Right kidney (tissue), 1 donor: ENCODE data around the gene EVA1C.
A peak's percentile ranks its signal among the peaks of the same experiment; 100 is the strongest.
"Not testable (repeated sequence)": the region's sequence is repeated elsewhere in the genome, so short reads cannot be mapped to it uniquely, and the experiment has no call there.

Experiments used
- DNase-seq: peaks from one replicate; pipeline ENCODE4 v3.0.0-alpha.2; 2016

The EVA1C gene

DNA sequence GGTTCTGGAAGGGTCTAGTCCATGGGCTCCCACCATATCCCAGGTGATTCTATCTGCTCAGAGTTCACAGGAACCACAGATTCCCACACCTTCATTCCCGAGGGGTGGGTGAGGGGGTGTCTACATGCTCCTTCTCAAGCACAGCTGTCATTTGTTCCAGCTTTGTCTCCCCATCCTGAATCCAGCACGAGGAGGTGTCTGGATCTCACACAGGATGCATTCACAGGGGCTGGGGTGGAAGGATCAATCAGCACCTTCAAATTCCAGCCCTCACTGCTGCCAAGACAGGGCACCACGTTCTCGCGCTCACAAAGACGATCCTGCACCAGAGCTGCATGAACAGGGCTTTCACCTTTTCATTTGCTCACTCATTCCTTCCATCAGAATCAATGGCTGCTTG lies 120.1 kb downstream of the EVA1C start:
- DNase-seq, result no peak

DNA sequence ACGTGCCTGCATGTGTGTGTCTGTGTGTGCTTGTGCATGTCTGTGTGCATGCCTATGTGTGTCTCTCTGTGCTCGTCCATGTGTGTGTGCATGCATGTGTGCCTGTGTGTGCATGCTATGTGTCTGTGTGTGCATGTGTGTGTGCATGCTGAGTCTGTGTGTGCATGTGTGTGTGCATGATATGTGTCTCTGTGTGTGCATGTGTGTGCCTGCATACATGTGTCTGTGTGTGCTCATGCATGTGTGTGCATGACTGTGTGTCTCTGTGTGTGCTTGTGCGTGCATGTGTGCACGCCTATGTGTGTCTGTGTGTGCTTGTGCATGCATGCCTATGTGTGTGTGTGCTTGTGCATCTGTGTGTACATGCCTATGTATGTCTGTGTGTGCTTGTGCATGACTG lies 120.5 kb downstream of the EVA1C start:
- no peak for DNase-seq

DNA sequence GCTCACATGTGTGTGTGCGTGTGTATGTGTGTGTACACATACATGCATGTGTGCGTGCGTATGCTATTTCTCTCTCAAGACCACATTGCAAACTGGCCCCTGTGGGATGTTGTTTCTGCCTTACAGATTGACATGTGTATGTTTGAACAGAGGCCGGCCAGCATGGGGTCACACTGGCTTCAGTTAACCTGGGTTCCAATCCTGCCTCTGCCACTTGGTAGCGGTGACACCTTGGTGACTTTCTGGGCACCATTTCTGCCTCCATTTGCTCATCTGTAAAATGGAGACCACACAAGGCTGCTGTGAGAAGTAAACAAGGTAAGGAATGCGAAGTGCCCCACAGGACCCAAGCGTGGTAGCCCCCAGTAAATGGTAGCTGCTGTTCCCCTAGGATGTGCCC lies 121.1 kb downstream of the EVA1C start:
- no peak for DNase-seq

DNA sequence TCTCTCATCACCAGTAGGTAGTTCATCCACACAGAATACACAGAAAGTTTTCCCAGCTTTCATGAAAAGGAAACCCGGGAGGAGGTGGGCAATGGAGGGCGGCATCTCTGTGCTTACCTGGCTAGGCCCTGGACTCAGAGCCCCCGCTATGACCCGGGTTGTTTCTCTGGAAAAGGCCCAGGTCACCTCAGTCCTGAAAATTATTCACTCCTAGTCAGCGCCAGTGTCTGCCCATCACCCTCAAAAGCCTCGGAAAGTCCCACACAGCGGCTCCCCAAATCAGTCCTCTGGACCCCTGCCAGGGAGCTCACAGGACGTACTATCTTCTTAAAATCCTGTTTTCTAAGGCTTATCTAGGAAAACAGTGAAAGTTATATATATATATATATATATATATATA lies 121.6 kb downstream of the EVA1C start:
- no peak for DNase-seq

DNA sequence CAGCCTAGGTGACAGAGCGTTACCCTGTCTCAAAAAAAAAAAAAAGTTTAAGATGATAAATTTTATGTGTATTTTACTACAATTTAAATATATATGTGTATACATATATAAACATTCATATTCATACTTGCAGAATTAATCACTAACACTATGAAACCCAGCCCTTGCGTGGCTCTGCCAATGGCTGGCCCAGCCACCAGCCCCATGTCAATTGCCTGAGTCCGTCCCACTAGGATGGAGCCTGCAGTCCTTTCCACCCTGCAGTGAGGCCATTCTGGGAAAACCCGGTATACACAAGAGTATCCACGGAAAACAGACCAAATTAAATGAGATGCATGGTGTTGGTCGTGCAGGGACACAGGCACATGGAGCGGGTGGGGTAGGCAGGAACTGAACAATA lies 123.1 kb downstream of the EVA1C start:
- DNase-seq, result no peak

DNA sequence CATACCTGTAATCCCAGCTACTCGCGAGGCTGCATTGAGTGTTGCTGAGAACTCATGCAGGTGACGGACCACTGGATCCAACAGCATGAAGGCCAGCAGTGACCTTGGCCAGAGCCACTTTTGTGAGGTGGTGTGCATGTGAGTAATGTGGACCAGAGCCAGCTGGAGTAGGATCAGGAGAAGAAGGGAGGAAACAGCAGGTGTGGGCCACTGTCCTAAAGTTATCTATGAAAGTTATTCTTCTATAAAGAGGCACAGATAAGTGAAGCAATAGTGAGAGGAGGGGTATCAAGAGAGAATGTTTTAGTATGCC lies 125.0 kb downstream of the EVA1C start:
- no peak for DNase-seq

DNA sequence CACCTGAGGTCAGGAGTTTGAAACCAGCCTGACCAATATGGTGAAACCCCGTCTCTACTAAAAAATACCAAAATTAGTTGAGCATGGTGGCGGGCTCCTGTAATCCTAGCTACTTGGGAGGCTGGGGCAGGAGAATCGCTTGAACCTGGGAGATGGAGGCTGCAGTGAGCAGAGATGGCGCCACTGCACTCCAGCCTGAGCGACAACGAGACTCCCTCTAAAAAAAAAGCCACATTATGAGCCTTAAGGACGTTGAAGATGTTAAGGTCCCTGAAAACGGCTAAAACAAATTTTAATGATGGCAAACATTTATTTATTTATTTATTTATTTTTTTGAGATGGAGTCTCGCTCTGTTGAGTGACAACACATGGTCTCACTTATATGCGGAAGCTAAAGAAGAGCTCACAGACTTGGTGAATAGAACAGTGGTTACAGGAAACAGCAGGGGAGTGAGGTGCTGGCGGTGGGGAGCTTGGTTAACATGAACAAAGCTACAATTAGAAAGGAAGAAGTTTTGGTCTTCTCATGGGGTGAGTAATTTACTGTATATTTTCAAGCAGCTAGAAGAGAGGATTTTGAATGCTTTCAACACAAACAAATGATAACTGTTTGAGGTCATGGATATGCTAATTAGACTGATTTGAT lies 125.8 kb downstream of the EVA1C start:
- no peak for DNase-seq

DNA sequence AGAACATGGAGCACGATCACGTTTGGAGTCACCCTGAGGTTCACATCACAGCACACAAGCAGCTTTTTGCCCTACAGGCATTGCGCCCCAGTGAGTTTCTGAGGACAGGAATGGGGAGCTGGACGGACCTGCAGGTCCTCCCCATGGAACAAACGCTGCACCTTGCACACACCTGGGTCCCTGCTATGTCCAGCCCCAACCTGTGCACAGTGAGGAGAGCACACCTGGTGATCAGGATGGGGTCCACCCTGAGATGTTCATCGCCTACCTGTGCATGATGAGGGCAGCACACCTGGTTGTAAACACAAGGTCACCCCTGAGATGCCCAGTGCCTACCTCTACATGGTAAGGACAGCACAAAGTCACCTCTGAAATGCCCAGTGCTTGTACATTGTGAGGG lies 126.9 kb downstream of the EVA1C start:
- no peak for DNase-seq

DNA sequence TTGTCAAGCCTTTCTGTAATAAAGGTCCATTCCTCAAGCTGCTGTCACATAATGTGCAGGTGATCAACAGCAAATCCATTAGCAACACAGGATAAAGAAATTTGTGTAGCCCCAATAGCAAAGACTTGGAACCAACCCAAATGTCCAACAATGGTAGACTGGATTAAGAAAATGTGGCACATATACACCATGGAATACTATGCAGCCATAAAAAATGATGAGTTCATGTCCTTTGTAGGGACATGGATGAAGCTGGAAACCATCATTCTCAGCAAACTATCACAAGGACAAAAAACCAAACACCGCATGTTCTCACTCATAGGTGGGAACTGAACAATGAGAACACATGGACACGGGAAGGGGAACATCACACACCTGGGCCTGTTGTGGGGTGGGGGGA lies 130.6 kb downstream of the EVA1C start:
- DNase-seq, result not testable (repeated sequence)

DNA sequence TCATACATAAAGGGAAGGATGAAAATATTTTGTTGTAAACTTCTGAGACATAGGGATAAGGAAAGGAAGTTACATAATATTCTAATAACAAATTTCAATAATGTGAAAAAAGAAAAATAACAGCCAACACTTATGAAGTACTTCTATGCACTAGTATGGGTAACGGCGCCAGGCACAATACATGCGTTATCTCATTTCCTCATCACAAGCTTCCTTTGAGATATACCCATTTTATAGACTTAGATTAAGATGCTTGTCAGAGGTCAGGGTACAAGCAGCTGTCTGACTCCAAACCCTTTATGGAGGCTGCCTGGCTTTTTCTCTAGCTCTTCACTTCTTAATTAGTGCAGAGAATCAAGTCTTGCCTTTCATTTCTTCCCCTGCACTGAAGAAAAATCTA lies 131.5 kb downstream of the EVA1C start:
- DNase-seq, result no peak

DNA sequence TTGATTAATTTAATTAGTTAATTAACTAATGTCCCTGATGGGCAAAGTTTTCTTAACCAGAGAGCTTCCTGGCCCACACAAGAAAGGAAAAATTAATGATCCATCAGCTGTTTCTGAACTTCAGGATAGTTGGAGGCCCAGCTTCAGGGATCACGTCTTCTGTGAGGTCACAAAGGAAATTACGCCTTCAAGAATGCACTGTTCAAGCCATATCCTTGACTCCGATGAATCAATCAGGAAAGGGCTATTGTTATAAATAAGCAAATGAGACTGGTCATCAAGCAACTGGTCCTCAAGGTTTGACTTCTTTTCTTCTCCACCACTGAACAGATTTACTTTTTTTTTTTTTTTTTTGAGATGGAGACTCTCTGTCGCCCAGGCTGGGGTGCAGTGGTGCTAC lies 132.2 kb downstream of the EVA1C start:
- no peak for DNase-seq

DNA sequence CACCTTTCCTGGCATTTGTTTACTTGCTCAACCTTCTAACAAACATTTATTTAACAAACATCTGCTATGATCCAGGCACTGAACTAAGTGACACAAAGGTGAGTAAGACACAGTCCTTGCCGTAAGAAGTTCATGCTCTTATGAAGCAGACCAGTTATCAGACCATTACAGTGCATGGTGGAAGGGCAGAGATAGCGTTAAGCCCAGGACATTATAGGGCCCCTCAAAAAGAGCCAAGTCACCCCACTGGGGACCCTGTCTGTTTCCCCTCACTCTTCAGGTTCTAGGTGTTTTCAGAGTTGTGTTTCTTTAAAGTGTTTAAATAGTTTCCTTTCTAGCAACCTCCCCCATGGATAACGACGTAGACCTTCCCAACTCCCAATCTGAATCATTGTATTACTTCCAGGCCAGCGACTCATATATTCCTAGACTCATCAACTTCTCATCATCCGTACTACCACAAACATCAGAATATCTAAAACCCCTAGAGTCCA lies 133.5 kb downstream of the EVA1C start:
- no peak for DNase-seq

DNA sequence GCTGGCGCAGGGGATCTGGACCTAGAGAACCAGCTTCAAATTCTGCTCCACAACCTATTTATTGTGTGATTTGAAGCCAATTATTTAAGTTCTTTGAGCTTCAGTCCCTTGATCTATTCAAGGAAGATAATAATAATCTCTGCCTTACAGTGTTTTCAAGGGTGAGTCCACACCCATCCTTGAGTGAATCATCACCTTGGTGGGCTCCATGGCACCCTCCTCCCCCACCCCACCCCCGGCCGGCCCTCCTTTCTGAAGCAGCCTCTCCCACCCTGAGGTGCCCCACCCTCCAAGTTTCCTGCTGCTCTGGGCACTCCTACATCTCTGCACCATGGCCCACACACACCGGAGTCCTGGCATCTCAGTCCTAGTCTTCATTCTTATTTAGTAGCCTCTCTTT lies 134.5 kb downstream of the EVA1C start:
- DNase-seq, result no peak

DNA sequence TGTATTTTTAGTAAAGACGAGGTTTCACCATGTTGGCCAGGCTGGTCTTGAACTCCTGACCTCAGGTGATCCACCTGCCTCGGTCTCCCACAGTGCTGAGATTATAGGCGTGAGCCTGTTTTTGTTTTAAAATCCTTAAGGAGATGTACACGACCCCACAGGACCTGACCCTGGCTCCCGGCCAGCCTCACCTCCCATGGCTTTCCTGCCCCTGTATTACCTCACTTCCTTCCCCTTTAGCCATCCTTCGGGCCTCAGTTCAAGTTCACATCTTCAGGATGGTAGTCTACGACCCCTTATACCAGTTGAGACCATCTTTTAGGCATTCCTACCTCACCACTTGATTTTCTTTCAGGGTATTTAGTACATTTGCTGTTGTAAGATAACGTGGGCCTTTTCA lies 136.5 kb downstream of the EVA1C start:
- DNase-seq, result no peak

DNA sequence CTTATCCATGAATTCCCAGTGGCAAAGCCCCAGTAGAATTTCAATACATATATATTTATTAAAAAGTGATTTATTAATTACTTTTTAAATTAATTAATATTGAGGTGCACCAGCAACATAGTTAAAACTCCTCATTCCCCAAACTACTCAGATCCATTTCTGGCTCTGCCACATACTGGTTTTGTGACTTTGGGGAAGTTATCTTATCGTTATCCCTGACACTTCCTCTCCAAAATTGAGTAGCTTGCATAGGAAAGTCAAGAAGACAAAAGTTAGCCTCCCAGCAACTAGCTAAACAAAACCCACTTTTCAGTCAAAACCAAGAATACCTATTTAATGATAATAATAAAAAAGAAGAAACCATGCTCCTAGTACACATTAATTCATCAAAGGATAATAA lies 136.9 kb downstream of the EVA1C start:
- no peak for DNase-seq

DNA sequence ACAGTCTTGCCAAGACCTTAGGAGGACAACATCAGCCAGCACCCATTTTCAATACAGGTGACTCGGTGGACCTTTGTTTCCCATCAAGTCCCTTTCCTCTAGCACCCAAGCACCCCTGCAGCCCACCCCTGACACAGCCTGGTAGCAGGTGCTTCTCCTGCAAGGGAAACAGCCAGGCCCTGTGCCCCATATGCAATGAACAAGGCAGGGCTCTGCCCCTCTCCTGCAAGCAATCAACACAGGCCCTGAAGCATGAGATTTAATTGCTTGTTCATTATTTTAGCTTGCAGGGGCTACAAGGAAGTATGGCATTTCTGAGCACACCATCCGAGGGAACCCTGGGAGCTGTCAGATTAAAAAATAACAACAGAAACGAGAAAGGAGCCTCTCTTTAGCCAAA lies 137.4 kb downstream of the EVA1C start:
- peak; percentile 31 for DNase-seq

DNA sequence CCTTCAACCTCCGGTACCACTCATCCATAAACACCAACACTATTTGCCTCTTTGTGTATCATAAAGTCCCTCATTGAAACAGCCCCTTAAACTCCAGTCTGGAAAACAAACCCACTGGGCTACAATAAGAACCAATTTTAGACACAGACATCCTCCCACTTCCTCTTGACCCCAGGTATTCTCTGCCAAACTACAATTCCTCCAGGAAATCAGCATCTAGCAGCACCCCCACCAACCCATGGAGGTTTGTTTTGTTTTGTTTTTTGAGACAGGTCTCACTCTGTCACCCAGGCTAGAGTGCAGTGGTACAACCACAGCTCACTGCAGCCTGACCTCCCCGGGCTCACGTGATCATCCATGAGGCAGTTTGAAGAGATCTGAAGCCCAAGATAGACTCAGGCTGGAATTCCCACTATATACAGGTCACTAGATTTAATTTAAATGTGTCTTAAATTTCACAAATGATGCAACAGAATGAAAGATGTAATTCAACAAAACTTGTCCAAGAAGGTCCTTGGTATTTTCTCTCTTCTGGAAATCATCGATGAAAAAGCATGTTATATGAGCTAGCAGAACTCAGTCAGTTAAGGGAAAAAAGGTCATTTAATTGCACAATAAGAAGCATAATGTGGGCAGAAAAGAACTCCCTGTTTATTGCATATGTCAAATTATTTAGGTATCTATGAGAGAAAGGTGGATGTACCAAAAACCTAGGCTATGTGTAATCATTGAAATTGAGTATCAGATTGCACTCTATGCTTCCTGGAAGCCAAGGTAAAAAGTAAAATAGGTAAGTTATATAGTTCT lies 142.5 kb downstream of the EVA1C start:
- no peak for DNase-seq

DNA sequence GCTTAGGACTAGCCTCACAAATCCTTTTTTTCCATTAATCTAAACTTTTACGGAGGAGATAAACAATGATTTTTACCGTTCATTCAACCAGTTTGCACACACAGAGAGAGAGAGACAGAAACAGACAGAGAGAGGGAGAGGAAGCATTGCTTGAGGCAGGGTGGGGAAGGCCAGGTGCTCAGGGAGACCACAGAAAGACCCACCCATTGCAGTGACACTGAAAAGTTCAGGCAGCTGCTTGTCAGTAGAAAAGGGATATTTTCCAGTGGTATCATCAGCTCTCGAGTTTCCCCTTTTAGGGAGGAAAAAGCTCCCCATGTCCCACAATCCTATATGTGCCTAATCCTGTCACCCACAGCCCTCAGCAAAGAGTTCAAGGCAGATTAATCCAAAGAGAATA lies 145.6 kb downstream of the EVA1C start:
- DNase-seq, result no peak

DNA sequence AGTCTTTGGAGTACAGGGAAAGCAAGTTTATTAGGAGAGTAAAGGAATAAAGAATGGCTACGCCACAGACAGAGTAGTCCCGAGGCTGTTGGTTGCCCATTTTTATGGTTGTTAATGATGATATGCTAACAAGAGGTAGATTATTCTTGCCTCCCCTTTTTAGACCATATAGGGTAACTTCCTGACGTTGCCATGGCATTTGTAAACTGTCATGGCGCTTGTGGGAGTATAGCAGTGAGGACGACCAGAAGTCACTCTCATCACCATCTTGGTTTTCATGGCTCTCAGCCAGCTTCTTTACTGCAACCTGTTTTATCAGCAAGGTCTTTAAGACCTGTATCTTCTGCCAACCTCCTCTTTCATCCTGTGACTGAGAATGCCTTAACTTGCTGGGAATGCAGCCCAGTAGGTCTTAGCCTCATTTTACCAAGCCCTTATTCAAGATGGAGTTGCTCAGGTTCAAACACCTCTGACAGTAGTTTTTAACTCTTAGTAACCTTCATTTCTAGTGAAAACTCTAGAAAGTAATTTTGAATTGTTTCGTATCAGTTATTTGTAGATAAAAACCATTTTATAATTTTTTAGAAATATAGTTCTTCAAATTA lies 146.6 kb downstream of the EVA1C start:
- DNase-seq, result no peak

DNA sequence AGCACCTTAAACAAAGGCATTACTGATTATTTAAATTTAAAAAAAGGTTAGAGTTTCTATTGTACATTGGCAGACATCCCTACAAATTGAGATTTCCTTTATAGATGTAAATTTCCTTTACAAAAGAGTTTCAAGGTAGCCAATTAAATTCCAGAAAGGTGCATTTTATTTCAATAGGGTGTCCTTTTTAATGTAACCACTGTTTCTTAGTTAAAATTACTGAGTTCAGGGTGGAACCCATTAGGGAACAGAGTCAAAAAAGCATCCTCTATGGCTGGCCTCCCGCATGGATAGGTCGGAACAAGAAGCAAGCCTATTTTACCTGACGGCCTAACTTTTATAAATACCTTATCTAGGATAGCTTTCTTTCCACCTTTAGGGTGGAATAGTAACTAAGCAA lies 148.4 kb downstream of the EVA1C start:
- DNase-seq, result no peak

DNA sequence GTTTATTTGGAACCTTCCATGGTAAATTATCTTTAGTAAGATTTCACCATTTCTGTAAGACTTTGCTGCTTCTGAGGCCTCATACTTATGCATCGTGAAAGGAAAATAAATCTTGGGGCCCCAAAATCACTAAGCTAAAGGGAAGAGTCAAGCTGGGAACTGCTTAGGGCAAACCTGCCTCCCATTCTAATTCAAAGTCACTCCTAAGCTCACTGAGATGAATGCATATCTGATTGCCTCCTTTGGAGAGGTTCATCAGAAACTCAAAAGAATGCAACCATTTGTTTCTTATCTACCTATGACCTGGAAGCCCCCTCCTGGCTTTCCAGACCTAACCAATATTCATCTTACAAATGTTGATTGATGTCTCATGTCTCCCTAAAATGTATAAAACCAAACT lies 149.0 kb downstream of the EVA1C start:
- not testable (repeated sequence) for DNase-seq

DNA sequence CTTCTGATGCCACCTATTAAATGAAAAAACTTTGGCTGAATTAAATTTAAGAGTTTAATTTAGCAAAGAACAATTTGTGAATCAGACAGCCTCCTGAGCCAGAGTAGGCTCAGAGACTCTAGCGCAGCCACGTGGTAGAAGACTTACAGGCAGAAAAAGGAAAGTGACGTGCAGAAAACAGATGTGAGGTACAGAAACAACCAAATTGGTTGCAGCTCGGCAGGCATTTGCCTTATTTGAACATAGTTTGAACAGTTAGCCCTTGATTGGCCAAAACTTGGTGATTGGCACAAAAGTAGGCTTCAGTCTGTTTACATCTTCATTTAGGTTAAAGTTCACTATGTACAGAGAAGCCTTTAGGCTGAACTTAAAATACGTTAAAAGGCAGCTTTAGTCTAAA lies 149.9 kb downstream of the EVA1C start:
- peak; percentile 18 for DNase-seq

DNA sequence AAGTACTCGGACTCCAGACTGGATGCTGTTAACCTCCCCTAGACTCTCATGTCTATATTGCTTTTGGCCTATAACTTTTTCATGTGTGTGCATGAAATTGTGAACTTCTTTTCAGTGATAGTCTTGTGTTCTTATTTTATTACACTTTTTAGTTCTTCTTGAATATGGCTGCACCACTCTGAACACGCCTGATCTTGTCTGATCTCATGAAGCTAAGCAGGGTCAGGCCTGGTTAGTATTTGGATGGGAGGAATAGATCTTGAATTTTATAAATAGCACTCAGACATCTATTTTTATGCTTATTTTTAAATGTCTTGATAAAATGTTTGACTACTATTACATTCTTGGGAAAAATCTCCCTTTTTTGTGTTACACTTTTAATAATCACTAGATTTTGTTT lies 150.4 kb downstream of the EVA1C start:
- no peak for DNase-seq
